Panc1 (cell line): ENCODE data around the gene GSTT4. TPM values are rescaled to one million over a fixed set of nuclear protein-coding genes. Genes with fewer than 3 reads are reported as not detected.

Experiments used
- ATAC-seq: fragments of 200-7000 bp; cut with Tn5 transposase; 2 replicates; pipeline ENCODE4 v1.9.1; 2020; ENCODE audit warnings: mild to moderate bottlenecking, moderate library complexity
- BruUV-seq: library from RNA; stranded (reverse); fragments of 400-500 nt; replicated peaks from 2 replicates; lab custom pipeline; 2021; lab: Mats Ljungman, UMichigan
- CTCF ChIA-PET: fragments of 300-600 bp; sonication (Branson Sonifier 250); formaldehyde crosslinking; loops from one replicate; lab custom pipeline; 2022; ENCODE audit warnings: antibody characterized with exemption; lab: Charles Lee
- POLR2A ChIA-PET: fragments of 300-600 bp; sonication (Branson Sonifier 250); formaldehyde crosslinking; loops from one replicate; lab custom pipeline; 2022; ENCODE audit warnings: antibody characterized with exemption; lab: Charles Lee
- DNase-seq: peaks from one replicate; pipeline ENCODE4 v3.0.0-alpha.2; 2010; ENCODE audit warnings: low read depth, low spot score
- H3K27ac ChIP-seq: 2 replicates; pipeline ENCODE4 v1.5.1; 2011; ENCODE audit warnings: mild to moderate bottlenecking, low read length, inconsistent platforms
- H3K27me3 ChIP-seq: fragments of 200-500 bp; sonication (Bioruptor generic); 2 replicates; pipeline ENCODE4 v1.6.0; 2014; ENCODE audit warnings: low read length, inconsistent platforms; ENCODE audit not compliant: control insufficient read depth, insufficient read depth
- H3K36me3 ChIP-seq: fragments of 200-500 bp; sonication (Bioruptor generic); 2 replicates; pipeline ENCODE4 v1.5.1; 2014; ENCODE audit warnings: inconsistent platforms, mild to moderate bottlenecking, low read length, moderate library complexity; ENCODE audit not compliant: control insufficient read depth, insufficient read depth
- H3K4me1 ChIP-seq: 2 replicates; pipeline ENCODE4 v1.5.1; 2011; ENCODE audit warnings: inconsistent platforms, mild to moderate bottlenecking, low read length, moderate library complexity; ENCODE audit not compliant: control insufficient read depth, insufficient read depth
- H3K4me3 ChIP-seq, 2 experiments: 2 replicates each; pipeline ENCODE4 v1.5.1; 2011 to 2012; ENCODE audit warnings: low read depth in 2 of 2, low read length in 2 of 2, mild to moderate bottlenecking in 2 of 2, inconsistent platforms in 1 of 2, moderate library complexity in 1 of 2
- H3K9me3 ChIP-seq: fragments of 200-500 bp; sonication (Bioruptor generic); 2 replicates; pipeline ENCODE4 v1.5.1; 2014; ENCODE audit warnings: low read depth, mild to moderate bottlenecking, inconsistent platforms, low read length, moderate library complexity; ENCODE audit not compliant: control insufficient read depth, insufficient read depth
- POLR2AphosphoS5 ChIP-seq: IDR thresholded peaks from 2 replicates; pipeline ENCODE4 v1.6.1; 2012; ENCODE audit warnings: mild to moderate bottlenecking, low read depth, low read length, moderate library complexity
- SIN3A ChIP-seq: IDR thresholded peaks from 2 replicates; pipeline ENCODE4 v1.6.1; 2012; ENCODE audit warnings: low read depth, mild to moderate bottlenecking, low read length, moderate library complexity, borderline replicate concordance; ENCODE audit not compliant: insufficient read depth
- TCF7L2 ChIP-seq: IDR thresholded peaks from 2 replicates; pipeline ENCODE4 v1.6.1; 2011; ENCODE audit warnings: mild to moderate bottlenecking, low read depth, low read length, inconsistent platforms
- in situ Hi-C: cut with HindIII; loops from 2 replicates; pipeline ENCODE4 v1.10.0; 2016; ENCODE audit warnings: low sequenced_read_pairs, low pct_unique_long_range_greater_than_20kb
- intact Hi-C: fragments of 100-400 bp; cut with micrococcal nuclease; formaldehyde crosslinking; loops from one replicate; pipeline ENCODE4 v1.10.0; 2022; ENCODE audit not compliant: unreplicated experiment
- total RNA-seq: library from RNA; stranded (reverse); gene quantifications from one replicate; pipeline ENCODE4 v1.2.1, GENCODE V29; 2021; ENCODE audit not compliant: unreplicated experiment
- TF ChIP-seq, protein P1 (sequence below): fragments of 450-650 bp; IDR thresholded peaks from 2 replicates; pipeline ENCODE4 v1.5.1; 2017; ENCODE audit warnings: mild to moderate bottlenecking
- TF ChIP-seq, protein P2 (sequence below), 2 experiments: IDR thresholded peaks; 2 replicates each; pipeline ENCODE4 v1.6.1; 2011 to 2012; ENCODE audit warnings: low read depth in 2 of 2, control low read depth in 1 of 2, low read length in 1 of 2, mild to moderate bottlenecking in 1 of 2, moderate library complexity in 1 of 2; ENCODE audit not compliant: insufficient read depth in 1 of 2

The GSTT4 gene
- total RNA-seq, 1 experiment from 2014 or later = not detected

DNA sequence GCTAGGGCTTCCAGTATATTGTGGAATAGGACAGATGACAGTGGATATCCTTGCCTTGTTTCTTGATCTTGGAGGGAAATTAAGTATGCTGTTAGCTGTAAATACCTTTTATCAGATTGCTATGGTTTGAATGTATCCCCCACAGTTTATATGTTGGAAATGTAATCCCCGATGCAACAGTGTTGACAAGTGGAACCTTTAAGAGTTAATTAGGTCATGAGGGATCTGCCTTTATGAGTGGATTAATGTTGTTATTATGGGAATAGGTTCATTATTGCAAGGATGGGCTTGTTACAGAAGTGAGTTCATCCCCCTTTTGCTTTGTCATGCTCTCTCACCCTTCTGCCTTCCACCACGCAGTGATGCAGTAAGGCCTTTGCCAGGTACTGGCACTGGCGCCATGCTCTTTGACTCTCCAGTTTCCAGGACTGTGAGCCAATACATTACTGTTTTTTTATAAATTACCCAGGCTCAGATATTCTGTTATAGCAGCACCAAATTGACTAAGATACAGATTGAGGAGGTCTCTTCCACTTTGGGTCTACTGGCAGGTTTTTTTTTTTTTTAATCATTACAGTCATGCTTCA, 22.2 kb upstream of the GSTT4 start:
- TF ChIP-seq, protein P1, sequence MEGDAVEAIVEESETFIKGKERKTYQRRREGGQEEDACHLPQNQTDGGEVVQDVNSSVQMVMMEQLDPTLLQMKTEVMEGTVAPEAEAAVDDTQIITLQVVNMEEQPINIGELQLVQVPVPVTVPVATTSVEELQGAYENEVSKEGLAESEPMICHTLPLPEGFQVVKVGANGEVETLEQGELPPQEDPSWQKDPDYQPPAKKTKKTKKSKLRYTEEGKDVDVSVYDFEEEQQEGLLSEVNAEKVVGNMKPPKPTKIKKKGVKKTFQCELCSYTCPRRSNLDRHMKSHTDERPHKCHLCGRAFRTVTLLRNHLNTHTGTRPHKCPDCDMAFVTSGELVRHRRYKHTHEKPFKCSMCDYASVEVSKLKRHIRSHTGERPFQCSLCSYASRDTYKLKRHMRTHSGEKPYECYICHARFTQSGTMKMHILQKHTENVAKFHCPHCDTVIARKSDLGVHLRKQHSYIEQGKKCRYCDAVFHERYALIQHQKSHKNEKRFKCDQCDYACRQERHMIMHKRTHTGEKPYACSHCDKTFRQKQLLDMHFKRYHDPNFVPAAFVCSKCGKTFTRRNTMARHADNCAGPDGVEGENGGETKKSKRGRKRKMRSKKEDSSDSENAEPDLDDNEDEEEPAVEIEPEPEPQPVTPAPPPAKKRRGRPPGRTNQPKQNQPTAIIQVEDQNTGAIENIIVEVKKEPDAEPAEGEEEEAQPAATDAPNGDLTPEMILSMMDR = no peak
- TF ChIP-seq POLR2AphosphoS5 (no peak), TCF7L2 (no peak), SIN3A (no peak)
- TF ChIP-seq, protein P2, sequence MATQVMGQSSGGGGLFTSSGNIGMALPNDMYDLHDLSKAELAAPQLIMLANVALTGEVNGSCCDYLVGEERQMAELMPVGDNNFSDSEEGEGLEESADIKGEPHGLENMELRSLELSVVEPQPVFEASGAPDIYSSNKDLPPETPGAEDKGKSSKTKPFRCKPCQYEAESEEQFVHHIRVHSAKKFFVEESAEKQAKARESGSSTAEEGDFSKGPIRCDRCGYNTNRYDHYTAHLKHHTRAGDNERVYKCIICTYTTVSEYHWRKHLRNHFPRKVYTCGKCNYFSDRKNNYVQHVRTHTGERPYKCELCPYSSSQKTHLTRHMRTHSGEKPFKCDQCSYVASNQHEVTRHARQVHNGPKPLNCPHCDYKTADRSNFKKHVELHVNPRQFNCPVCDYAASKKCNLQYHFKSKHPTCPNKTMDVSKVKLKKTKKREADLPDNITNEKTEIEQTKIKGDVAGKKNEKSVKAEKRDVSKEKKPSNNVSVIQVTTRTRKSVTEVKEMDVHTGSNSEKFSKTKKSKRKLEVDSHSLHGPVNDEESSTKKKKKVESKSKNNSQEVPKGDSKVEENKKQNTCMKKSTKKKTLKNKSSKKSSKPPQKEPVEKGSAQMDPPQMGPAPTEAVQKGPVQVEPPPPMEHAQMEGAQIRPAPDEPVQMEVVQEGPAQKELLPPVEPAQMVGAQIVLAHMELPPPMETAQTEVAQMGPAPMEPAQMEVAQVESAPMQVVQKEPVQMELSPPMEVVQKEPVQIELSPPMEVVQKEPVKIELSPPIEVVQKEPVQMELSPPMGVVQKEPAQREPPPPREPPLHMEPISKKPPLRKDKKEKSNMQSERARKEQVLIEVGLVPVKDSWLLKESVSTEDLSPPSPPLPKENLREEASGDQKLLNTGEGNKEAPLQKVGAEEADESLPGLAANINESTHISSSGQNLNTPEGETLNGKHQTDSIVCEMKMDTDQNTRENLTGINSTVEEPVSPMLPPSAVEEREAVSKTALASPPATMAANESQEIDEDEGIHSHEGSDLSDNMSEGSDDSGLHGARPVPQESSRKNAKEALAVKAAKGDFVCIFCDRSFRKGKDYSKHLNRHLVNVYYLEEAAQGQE (IDR thresholded peaks at IDR 0.05; ENCODE audit: insufficient read depth in 1 of 2, low read depth in 2 of 2, low read length in 1 of 2) = no peak
- ChIA-PET CTCF (no interaction called here), POLR2A (no interaction called here)
- DNase-seq = no peak
- H3K27me3 ChIP-seq = no peaks in the 10 kb centered on the region
- no peak overlapping the region for H3K27ac ChIP-seq
- in situ Hi-C loops = no loop called here
- no TSS peak for BruUV-seq
- intact Hi-C loops = no loop called here
- ATAC-seq = no peak
- no peaks in the 10 kb centered on the region for H3K36me3 ChIP-seq
- no peaks in the 10 kb centered on the region; the same call in 1 of the 2 replicates for H3K4me1 ChIP-seq
- H3K4me3 ChIP-seq = no peak overlapping the region
- H3K9me3 ChIP-seq = no peaks in the 10 kb centered on the region

DNA sequence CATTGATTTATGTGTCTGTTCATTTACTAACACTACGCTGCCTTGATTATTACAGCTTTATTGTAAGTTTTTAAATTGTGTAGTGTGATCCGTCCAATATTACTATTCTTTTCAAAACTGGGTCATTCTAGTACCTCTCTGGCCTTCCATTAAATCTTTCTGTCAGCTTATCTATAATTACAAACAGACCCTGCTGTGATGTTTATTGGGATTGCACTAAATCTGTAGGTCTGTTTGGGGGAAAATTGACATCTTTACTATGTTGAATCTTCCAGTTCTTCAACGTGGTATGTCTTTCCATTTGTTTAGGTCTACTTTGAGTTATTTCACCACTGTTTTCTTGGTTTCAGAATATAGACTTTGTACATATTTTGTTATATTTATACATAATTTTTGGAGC, 21.5 kb upstream of the GSTT4 start:
- no peak overlapping the region for H3K4me3 ChIP-seq
- H3K4me1 ChIP-seq = no peaks in the 10 kb centered on the region; the same call in 1 of the 2 replicates
- H3K9me3 ChIP-seq = no peaks in the 10 kb centered on the region
- DNase-seq (no peak), ATAC-seq (no peak)
- intact Hi-C loops = no loop called here
- ChIA-PET POLR2A (no interaction called here), CTCF (no interaction called here)
- no peak overlapping the region for H3K27ac ChIP-seq
- no peaks in the 10 kb centered on the region for H3K36me3 ChIP-seq
- H3K27me3 ChIP-seq = no peaks in the 10 kb centered on the region
- in situ Hi-C loops = no loop called here
- BruUV-seq = no TSS peak
- TF ChIP-seq, protein P2 (IDR thresholded peaks at IDR 0.05; ENCODE audit: insufficient read depth in 1 of 2, low read depth in 2 of 2, low read length in 1 of 2) = no peak
- TF ChIP-seq, protein P1 = no peak
- no peak for TF ChIP-seq TCF7L2
- TF ChIP-seq SIN3A = no peak
- no peak for TF ChIP-seq POLR2AphosphoS5
